ENCODE results near the gene DHX16.

Gene DHX16

GRCh38 chr6:30717129-30717844 is 44.5 kb upstream of the DHX16 start, which contains the start of gene MDC1:
Gene MDC1, minus strand, starts transcription at chr6:30717281. Its CDS starts 2,106 bp downstream, at chr6:30715175.
- no peak for TF ChIP-seq CTCF (conservative IDR thresholded peaks at IDR 0.05; ENCODE audit: low read depth)
- ChIA-PET POLR2A (ENCODE audit: low non-redundant PET) (interaction anchor here (0.6 to 1.3 kb wide), 4 partner anchors 25 to 334 kb away, joined by 3 to 12 read pairs (median 4); partner anchors contain the start of gene NRM), CTCF (interaction anchor here (0.5 to 1.1 kb wide), 8 partner anchors 8 to 511 kb away, joined by 3 to 5 read pairs (median 4); no protein-coding TSS in a partner anchor)
- peak within 1 kb of the TSS; percentile 98 for H3K27ac ChIP-seq
- peak; percentile 96 for DNase-seq (ENCODE audit: low spot score)

GRCh38 chr6:30716879-30717128 is 44.0 kb upstream of the DHX16 start:
- CTCF ChIA-PET = interaction anchor here (0.5 to 1.0 kb wide), 7 partner anchors 8 to 512 kb away, joined by 3 to 5 read pairs (median 3); no protein-coding TSS in a partner anchor
- POLR2A ChIA-PET (ENCODE audit: low non-redundant PET) = interaction anchor here (0.8 to 1.3 kb wide), 2 partner anchors 24 to 26 kb away, joined by 5 to 12 read pairs; partner anchors contain the start of gene NRM
- no peak for TF ChIP-seq CTCF (conservative IDR thresholded peaks at IDR 0.05; ENCODE audit: low read depth)
- peak overlapping the region; percentile 98 for H3K27ac ChIP-seq
- DNase-seq (ENCODE audit: low spot score) = no peak

GRCh38 chr6:30714263-30714662 is 41.5 kb upstream of the DHX16 start:
- DNase-seq (ENCODE audit: low spot score) = no peak
- POLR2A ChIA-PET (ENCODE audit: low non-redundant PET) = no interaction called here
- H3K27ac ChIP-seq = no peak overlapping the region
- CTCF ChIA-PET = no interaction called here
- TF ChIP-seq CTCF (conservative IDR thresholded peaks at IDR 0.05; ENCODE audit: low read depth) = no peak

- peak overlapping the region; percentile 31 for H3K27ac ChIP-seq
- POLR2A ChIA-PET (ENCODE audit: low non-redundant PET) = interaction anchor here (0.7 kb wide), 1 partner anchor 9 kb away, joined by 3 read pairs; no protein-coding TSS in a partner anchor
Measured at GRCh38 chr6:30712441-30712945, 39.7 kb upstream of the DHX16 start.

GRCh38 chr6:30711758-30712380 is 39.1 kb upstream of the DHX16 start:
- peak overlapping the region; percentile 31 for H3K27ac ChIP-seq
- TF ChIP-seq CTCF (conservative IDR thresholded peaks at IDR 0.05; ENCODE audit: low read depth) = no peak
- POLR2A ChIA-PET (ENCODE audit: low non-redundant PET) = no interaction called here
- no peak for DNase-seq (ENCODE audit: low spot score)
- CTCF ChIA-PET = interaction anchor here (0.7 to 0.8 kb wide), 2 partner anchors 33 to 168 kb away, joined by 4 read pairs; no protein-coding TSS in a partner anchor

More at GRCh38 chr6:30712441-30712945, 39.7 kb upstream of the DHX16 start:
- no peak for TF ChIP-seq CTCF (conservative IDR thresholded peaks at IDR 0.05; ENCODE audit: low read depth)
- DNase-seq (ENCODE audit: low spot score) = no peak
- CTCF ChIA-PET = interaction anchor here (0.7 kb wide), 1 partner anchor 507 kb away, joined by 4 read pairs; no protein-coding TSS in a partner anchor

- TF ChIP-seq CTCF (conservative IDR thresholded peaks at IDR 0.05; ENCODE audit: low read depth) = no peak
- H3K27ac ChIP-seq = no peak overlapping the region
- ChIA-PET POLR2A (ENCODE audit: low non-redundant PET) (no interaction called here), CTCF (interaction anchor here (0.6 to 0.7 kb wide), 2 partner anchors 8 to 81 kb away, joined by 3 read pairs; partner anchors contain the start of gene MDC1)
- DNase-seq (ENCODE audit: low spot score) = no peak
Measured at GRCh38 chr6:30709101-30709868, 36.5 kb upstream of the DHX16 start.
